NT2/D1 (cell line): ENCODE results near the gene OR2V1.

Source experiments
- SUZ12 ChIP-seq: IDR thresholded peaks from 2 replicates; pipeline ENCODE4 v1.6.1; 2011; ENCODE audit not compliant: insufficient read length, insufficient read depth; ENCODE audit errors: extremely low read depth
- YY1 ChIP-seq: IDR thresholded peaks from 2 replicates; pipeline ENCODE4 v1.6.1; 2011; ENCODE audit not compliant: insufficient read length, insufficient read depth

DNA sequence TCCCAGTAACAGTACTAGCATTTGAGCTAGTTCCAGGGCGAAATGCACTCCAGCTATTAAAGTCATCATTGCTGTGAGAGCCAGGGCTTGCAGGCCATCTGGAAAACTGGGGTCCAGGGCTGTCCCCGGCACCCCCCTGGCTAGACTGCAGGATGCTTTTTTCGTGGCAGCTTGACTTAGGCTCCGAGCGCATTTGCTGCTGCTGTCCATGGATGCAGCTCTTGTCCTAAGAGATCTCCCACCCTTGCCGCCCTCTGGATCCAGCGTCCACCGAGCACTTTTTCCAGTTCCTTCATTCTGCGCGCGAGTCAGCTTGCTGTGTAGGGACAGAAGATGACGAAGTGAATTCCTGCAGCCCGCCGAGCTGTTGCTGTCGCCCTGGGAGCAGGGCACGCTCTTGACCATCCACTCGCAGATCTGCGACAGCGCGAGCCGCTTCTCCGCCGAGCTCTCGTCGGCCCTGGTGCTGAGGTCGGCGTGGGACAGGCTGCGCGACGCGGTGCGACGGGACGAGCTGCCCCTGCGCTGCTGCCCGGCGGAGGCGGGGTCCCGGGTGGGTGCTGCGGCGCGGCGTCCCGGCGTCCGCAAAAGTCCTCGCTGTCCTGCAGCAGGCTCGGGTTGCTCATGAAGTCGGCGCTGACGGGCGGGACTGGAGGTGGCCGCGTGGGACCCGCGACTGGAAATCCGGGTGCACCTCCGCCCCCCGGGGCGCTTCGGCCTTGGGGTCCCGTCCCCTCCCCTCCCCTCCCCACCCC lies 30.7 kb downstream of the OR2V1 start:
- no peak for TF ChIP-seq YY1
- no peak for TF ChIP-seq SUZ12
